DMS79 (cell line): ENCODE measurements around the gene FBXL5.
"Not testable (repeated sequence)": the region's sequence is repeated elsewhere in the genome, so short reads cannot be mapped to it uniquely, and the experiment has no call there.

Source experiments
- DNase-seq: peaks from one replicate; lab custom pipeline; 2025; lab: John Stamatoyannopoulos, UW

FBXL5 gene

GRCh38 chr4:15652191-15652590, 3.0 kb downstream of the FBXL5 start:
- DNase-seq, result no peak

GRCh38 chr4:15651676-15652075, 3.5 kb downstream of the FBXL5 start:
- DNase-seq, result no peak

GRCh38 chr4:15649914-15650545, 5.1 kb downstream of the FBXL5 start:
- DNase-seq, result no peak

- DNase-seq, result no peak
Measured at GRCh38 chr4:15648600-15648999, 6.6 kb downstream of the FBXL5 start.

- DNase-seq, result no peak
Measured at GRCh38 chr4:15638418-15638817, 16.7 kb downstream of the FBXL5 start.

GRCh38 chr4:15636818-15637217, 18.3 kb downstream of the FBXL5 start:
- no peak for DNase-seq

GRCh38 chr4:15617407-15617806, 37.8 kb downstream of the FBXL5 start:
- not testable (repeated sequence) for DNase-seq

- DNase-seq, result not testable (repeated sequence)
Measured at GRCh38 chr4:15614891-15615290, 40.3 kb downstream of the FBXL5 start.

GRCh38 chr4:15612136-15612535, 43.0 kb downstream of the FBXL5 start:
- no peak for DNase-seq

- no peak for DNase-seq
Measured at GRCh38 chr4:15610855-15611254, 44.3 kb downstream of the FBXL5 start.

- DNase-seq, result no peak
Measured at GRCh38 chr4:15605537-15605936, 49.6 kb downstream of the FBXL5 start.

GRCh38 chr4:15601862-15602261, 53.3 kb downstream of the FBXL5 start:
- no peak for DNase-seq

- DNase-seq, result no peak
Measured at GRCh38 chr4:15600176-15600575, 55.0 kb downstream of the FBXL5 start.

GRCh38 chr4:15598644-15599043, 56.5 kb downstream of the FBXL5 start:
- DNase-seq, result no peak

- no peak for DNase-seq
Measured at GRCh38 chr4:15592799-15593198, 62.4 kb downstream of the FBXL5 start.

- no peak for DNase-seq
Measured at GRCh38 chr4:15587649-15588048, 67.5 kb downstream of the FBXL5 start.

GRCh38 chr4:15586066-15586465, 69.1 kb downstream of the FBXL5 start:
- no peak for DNase-seq

- DNase-seq, result no peak
Measured at GRCh38 chr4:15585331-15585730, 69.8 kb downstream of the FBXL5 start.

- DNase-seq, result no peak
Measured at GRCh38 chr4:15584785-15585184, 70.4 kb downstream of the FBXL5 start.

- DNase-seq, result no peak
Measured at GRCh38 chr4:15577508-15577907, 77.6 kb downstream of the FBXL5 start.

- no peak for DNase-seq
Measured at GRCh38 chr4:15575966-15576365, 79.2 kb downstream of the FBXL5 start.

GRCh38 chr4:15569746-15570145, 85.4 kb downstream of the FBXL5 start:
- DNase-seq, result no peak

GRCh38 chr4:15568821-15569220, 86.3 kb downstream of the FBXL5 start:
- DNase-seq, result no peak

- DNase-seq, result no peak
Measured at GRCh38 chr4:15563871-15564270, 91.3 kb downstream of the FBXL5 start.

GRCh38 chr4:15562623-15563022, 92.5 kb downstream of the FBXL5 start:
- DNase-seq, result no peak
